ENCODE measurements around the gene AFDN.

DNA sequence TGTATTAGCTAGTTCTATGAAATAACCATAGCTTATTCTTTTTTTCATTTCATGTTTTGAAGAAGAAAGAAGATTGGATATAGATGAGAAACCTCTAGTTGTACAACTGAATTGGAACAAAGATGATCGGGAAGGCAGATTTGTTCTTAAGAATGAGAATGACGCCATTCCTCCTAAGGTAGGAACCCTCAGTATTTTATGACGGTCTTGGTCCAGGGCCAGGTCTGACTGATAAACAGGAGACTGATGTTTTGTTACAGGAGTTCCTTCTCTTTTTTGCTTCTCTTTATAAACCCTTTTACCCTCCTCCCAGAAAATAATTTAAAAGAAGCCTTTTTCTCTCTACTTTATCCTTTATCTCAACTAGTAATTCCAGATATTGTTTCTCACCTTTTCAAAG, 43.6 kb downstream of the AFDN start:
- no peak for TF ChIP-seq POLR2A (IDR thresholded peaks at IDR 0.05)
- TF ChIP-seq, protein P1, sequence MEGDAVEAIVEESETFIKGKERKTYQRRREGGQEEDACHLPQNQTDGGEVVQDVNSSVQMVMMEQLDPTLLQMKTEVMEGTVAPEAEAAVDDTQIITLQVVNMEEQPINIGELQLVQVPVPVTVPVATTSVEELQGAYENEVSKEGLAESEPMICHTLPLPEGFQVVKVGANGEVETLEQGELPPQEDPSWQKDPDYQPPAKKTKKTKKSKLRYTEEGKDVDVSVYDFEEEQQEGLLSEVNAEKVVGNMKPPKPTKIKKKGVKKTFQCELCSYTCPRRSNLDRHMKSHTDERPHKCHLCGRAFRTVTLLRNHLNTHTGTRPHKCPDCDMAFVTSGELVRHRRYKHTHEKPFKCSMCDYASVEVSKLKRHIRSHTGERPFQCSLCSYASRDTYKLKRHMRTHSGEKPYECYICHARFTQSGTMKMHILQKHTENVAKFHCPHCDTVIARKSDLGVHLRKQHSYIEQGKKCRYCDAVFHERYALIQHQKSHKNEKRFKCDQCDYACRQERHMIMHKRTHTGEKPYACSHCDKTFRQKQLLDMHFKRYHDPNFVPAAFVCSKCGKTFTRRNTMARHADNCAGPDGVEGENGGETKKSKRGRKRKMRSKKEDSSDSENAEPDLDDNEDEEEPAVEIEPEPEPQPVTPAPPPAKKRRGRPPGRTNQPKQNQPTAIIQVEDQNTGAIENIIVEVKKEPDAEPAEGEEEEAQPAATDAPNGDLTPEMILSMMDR (IDR thresholded peaks at IDR 0.05), result no peak

All from vagina (tissue), 2 donors.